K562 (cell line): ENCODE measurements around the gene ADARB2. TPM values are rescaled to one million over a fixed set of nuclear protein-coding genes. Genes with fewer than 3 reads are reported as not detected.

Experiments used
- ATAC-seq: fragments of 200-7000 bp; cut with Tn5 transposase; 3 replicates; pipeline ENCODE4 v1.9.1; 2020; ENCODE audit warnings: moderate library complexity
- BruUV-seq: library from RNA; stranded (reverse); fragments of 400-500 nt; replicated peaks from 2 replicates; lab custom pipeline; 2021; lab: Mats Ljungman, UMichigan
- CTCF ChIA-PET: fragments of 300-600 bp; formaldehyde crosslinking; extraction: SDS; loops from one replicate; lab custom pipeline; 2021; ENCODE audit warnings: low intra/inter-chr PET ratio; lab: Yijun Ruan, JAX
- POLR2A ChIA-PET: fragments of 300-600, 350-650 bp; sonication (Branson Sonifier 250); formaldehyde crosslinking; extraction: SDS; loops from one replicate; lab custom pipeline; 2021; ENCODE audit warnings: antibody characterized with exemption, inconsistent platforms; lab: Yijun Ruan, JAX
- DNase-seq, 4 experiments: peaks; one replicate each; pipeline versions ENCODE4 v3.0.0 to v3.0.0-alpha.2; 2011 to 2018; ENCODE audit warnings: low spot score in 3 of 4, mixed read lengths in 3 of 4; ENCODE audit errors: extremely low read depth in 1 of 4
- FAIRE-seq: peaks from 2 replicates; lab custom pipeline; 2011; peaks lifted over from hg19 to GRCh38; lab: Jason Lieb, UNC
- H2AFZ ChIP-seq: 2 replicates; pipeline ENCODE4 v1.6.0; 2011; ENCODE audit warnings: low read depth, low read length, control low read depth, inconsistent platforms
- H3K27ac ChIP-seq: fragments of 200-600 bp; 3 replicates; pipeline ENCODE4 v1.8.0; 2011; ENCODE audit warnings: low read depth, mild to moderate bottlenecking, control low read depth, inconsistent platforms, low read length, moderate library complexity, mixed read lengths; ENCODE audit errors: extremely low read depth
- H3K27me3 ChIP-seq, 2 experiments: fragments of 300-600 bp in 1 of 2; 2 replicates in 1 of 2; 3 replicates in 1 of 2; pipeline versions ENCODE4 v1.6.0 to v1.8.0; 2011; ENCODE audit warnings: inconsistent platforms in 2 of 2, low read length in 2 of 2, mild to moderate bottlenecking in 1 of 2, mixed read lengths in 1 of 2, moderate library complexity in 1 of 2; ENCODE audit not compliant: control insufficient read depth in 2 of 2, insufficient read depth in 2 of 2
- H3K36me3 ChIP-seq: fragments of 300-600 bp; 3 replicates; pipeline ENCODE4 v1.8.0; 2011; ENCODE audit warnings: mild to moderate bottlenecking, low read length, inconsistent platforms; ENCODE audit not compliant: control insufficient read depth, insufficient read depth
- H3K4me1 ChIP-seq, 2 experiments: fragments of 200-600 bp in 1 of 2; replicated peaks in 1 of 2; 2 replicates in 1 of 2; 3 replicates in 1 of 2; pipeline versions ENCODE4 v1.5.1 to v1.8.0; 2011; ENCODE audit warnings: inconsistent platforms in 2 of 2, low read length in 2 of 2, mild to moderate bottlenecking in 1 of 2, mixed read lengths in 1 of 2, moderate library complexity in 1 of 2; ENCODE audit not compliant: control insufficient read depth in 2 of 2, insufficient read depth in 2 of 2
- H3K4me2 ChIP-seq: 2 replicates; pipeline ENCODE4 v1.6.1; 2011; ENCODE audit warnings: low read length, control low read depth, inconsistent platforms, mixed read lengths; ENCODE audit not compliant: insufficient read depth
- H3K4me3 ChIP-seq: fragments of 200-600 bp; sonication (generic), shearing (Covaris generic); 2 replicates; pipeline ENCODE4 v1.5.1; 2016; ENCODE audit warnings: control low read depth, inconsistent platforms
- H3K79me2 ChIP-seq: fragments of 200-600 bp; 3 replicates; pipeline ENCODE4 v1.8.0; 2011; ENCODE audit warnings: low read length, inconsistent platforms; ENCODE audit not compliant: control insufficient read depth, insufficient read depth
- H3K9ac ChIP-seq, 2 experiments: 2 replicates each; pipeline versions ENCODE4 v1.6.0 to v1.6.1; 2011; ENCODE audit warnings: low read depth in 2 of 2, low read length in 2 of 2, control low read depth in 1 of 2, inconsistent platforms in 1 of 2, mild to moderate bottlenecking in 1 of 2, mixed read lengths in 1 of 2; ENCODE audit not compliant: insufficient read depth in 1 of 2
- H3K9me1 ChIP-seq: one replicate; pipeline ENCODE4 v1.6.0; 2011; ENCODE audit warnings: inconsistent platforms, mild to moderate bottlenecking, low read length, moderate library complexity; ENCODE audit not compliant: control insufficient read depth, insufficient read depth
- H3K9me3 ChIP-seq: replicated peaks from 2 replicates; pipeline ENCODE4 v1.5.1; 2011; ENCODE audit warnings: low read depth, low read length, inconsistent platforms; ENCODE audit not compliant: control insufficient read depth, insufficient read depth
- H4K20me1 ChIP-seq: replicated peaks from 2 replicates; pipeline ENCODE4 v1.6.1; 2011; ENCODE audit warnings: low read length, inconsistent platforms, mixed read lengths; ENCODE audit not compliant: control insufficient read depth, insufficient read depth
- CCAR2 ChIP-seq: fragments of 200-400 bp; formaldehyde crosslinking; IDR thresholded peaks from 2 replicates; pipeline ENCODE4 v1.6.1; 2017; ENCODE audit warnings: mild to moderate bottlenecking, low read depth, low read length
- HDGF ChIP-seq: fragments of 450-650 bp; IDR thresholded peaks from 2 replicates; pipeline ENCODE4 v1.6.1; 2016
- KDM4B ChIP-seq, 2 experiments: fragments of 450-650 bp in 1 of 2; sonication (generic) in 1 of 2; IDR thresholded peaks; 2 replicates each; pipeline ENCODE4 v1.6.1; 2016 to 2017; ENCODE audit warnings: borderline replicate concordance in 2 of 2, antibody characterized with exemption in 1 of 2, low read depth in 1 of 2, mild to moderate bottlenecking in 1 of 2
- L3MBTL2 ChIP-seq: fragments of 450-650 bp; IDR thresholded peaks from 2 replicates; pipeline ENCODE4 v1.6.1; 2016; ENCODE audit warnings: mild to moderate bottlenecking, moderate library complexity
- ZEB2 ChIP-seq: fragments of 450-650 bp; IDR thresholded peaks from 2 replicates; pipeline ENCODE4 v1.6.1; 2016
- WGBS: fragments of 100-300 bp; shearing (Covaris generic); methylation state at CpG from one replicate; pipeline ENCODE4 v1.1.6; 2016; ENCODE audit warnings: low coverage, mixed read lengths; ENCODE audit not compliant: insufficient coverage; ENCODE audit errors: missing lambda C conversion rate; 5-methylcytosine and 5-hydroxymethylcytosine counted together
- in situ Hi-C: fragments of 300-500 bp; cut with MboI; formaldehyde crosslinking; loops from 4 replicates; pipeline ENCODE4 v1.15.0; 2018; ENCODE audit warnings: inconsistent platforms, mixed read lengths
- intact Hi-C: fragments of 100-400 bp; cut with micrococcal nuclease; formaldehyde crosslinking; loops from 2 replicates; pipeline ENCODE4 v1.14.2; 2022
- polyA plus RNA-seq, 8 experiments: library from polyadenylated mRNA; depleted of rRNA in 4 of 8; stranded (reverse) in 5 of 8; unstranded in 3 of 8; fragments of >200 nt; fragmentation: Nextera tagmentation in 2 of 8; fragmentation: Illumina TruSeq in 1 of 8; extraction: Ambion mirVana in 2 of 8; extraction: Trizol in 1 of 8; gene quantifications; 2 replicates each; pipeline versions ENCODE4 v1.2.1 to v1.2.3, GENCODE V29; 2011 to 2014; ENCODE audit warnings: inconsistent platforms in 1 of 8, missing spikeins in 1 of 8
- total RNA-seq, 7 experiments: library from RNA; depleted of rRNA in 6 of 7; stranded (reverse); fragments of >200 nt in 6 of 7; fragmentation: Illumina TruSeq in 2 of 7; extraction: Trizol in 2 of 7; gene quantifications; 2 replicates each; pipeline versions ENCODE4 v1.2.1 to v1.2.3, GENCODE V29; 2011 to 2021; ENCODE audit warnings: low replicate concordance in 1 of 7
- TF ChIP-seq, protein P1 (sequence below): fragments of 250-450 bp; sonication (Bioruptor Pico); IDR thresholded peaks from 2 replicates; pipeline ENCODE4 v1.8.0; 2021; ENCODE audit warnings: borderline replicate concordance, mild to moderate bottlenecking, moderate library complexity; ENCODE audit not compliant: poor library complexity, severe bottlenecking

ADARB2 gene
- total and polyA plus RNA-seq, 9 of the 15 experiments (the other 6 are each of a cell fraction or from before 2014, with no cell fraction given) = not detected

DNA sequence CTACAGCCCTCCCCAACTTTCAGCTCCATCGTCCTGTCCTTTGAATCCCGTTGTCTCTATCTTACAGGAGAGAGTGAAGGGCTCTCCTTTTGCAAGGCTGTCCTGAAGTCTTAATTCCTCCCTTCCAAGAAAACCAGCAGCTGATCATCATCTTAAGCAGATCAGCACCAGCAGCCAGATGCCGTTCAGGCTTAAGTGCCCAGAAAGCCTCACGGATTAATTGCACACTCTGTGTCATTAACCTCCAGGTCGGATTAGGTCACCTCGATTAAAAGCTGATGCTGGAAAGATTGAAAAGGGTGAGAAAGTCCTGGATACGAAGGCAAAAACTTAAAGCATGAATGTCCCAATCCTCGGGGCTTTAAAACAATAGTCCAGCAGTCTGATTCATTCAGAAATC is 24.8 kb upstream of the ADARB2 start:
- CTCF ChIA-PET = no interaction called here
- Histone ChIP-seq H3K9me1 (no peaks in the 10 kb centered on the region), H2AFZ (no peak overlapping the region), H3K4me3 (no peak overlapping the region), H4K20me1 (no peaks in the 10 kb centered on the region), H3K79me2 (no peaks in the 10 kb centered on the region), H3K4me2 (no peak overlapping the region), H3K27me3 (peaks cover 7 to 10% of the 10 kb centered on the region in 2 experiments; a peak in 2 of 5 replicates), H3K27ac (no peak overlapping the region), H3K9ac (no peak overlapping the region), H3K36me3 (no peaks in the 10 kb centered on the region), H3K9me3 (no peaks in the 10 kb centered on the region), H3K4me1 (no peaks in the 10 kb centered on the region)
- BruUV-seq = no TSS peak
- POLR2A ChIA-PET = no interaction called here
- under 1% methylated on average over 8 of the region's 8 CpGs for WGBS
- intact Hi-C loops = no loop called here
- no peak for ATAC-seq
- TF ChIP-seq ZEB2 = no peak
- TF ChIP-seq, protein P1, sequence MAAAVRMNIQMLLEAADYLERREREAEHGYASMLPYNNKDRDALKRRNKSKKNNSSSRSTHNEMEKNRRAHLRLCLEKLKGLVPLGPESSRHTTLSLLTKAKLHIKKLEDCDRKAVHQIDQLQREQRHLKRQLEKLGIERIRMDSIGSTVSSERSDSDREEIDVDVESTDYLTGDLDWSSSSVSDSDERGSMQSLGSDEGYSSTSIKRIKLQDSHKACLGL (CRISPR knock-in tag) = no peak
- TF ChIP-seq KDM4B (IDR thresholded peaks at IDR 0.05; ENCODE audit: borderline replicate concordance in 2 of 2, low read depth in 1 of 2) = no peak
- no peak for FAIRE-seq
- DNase-seq = no peak
- in situ Hi-C loops = no loop called here

DNA sequence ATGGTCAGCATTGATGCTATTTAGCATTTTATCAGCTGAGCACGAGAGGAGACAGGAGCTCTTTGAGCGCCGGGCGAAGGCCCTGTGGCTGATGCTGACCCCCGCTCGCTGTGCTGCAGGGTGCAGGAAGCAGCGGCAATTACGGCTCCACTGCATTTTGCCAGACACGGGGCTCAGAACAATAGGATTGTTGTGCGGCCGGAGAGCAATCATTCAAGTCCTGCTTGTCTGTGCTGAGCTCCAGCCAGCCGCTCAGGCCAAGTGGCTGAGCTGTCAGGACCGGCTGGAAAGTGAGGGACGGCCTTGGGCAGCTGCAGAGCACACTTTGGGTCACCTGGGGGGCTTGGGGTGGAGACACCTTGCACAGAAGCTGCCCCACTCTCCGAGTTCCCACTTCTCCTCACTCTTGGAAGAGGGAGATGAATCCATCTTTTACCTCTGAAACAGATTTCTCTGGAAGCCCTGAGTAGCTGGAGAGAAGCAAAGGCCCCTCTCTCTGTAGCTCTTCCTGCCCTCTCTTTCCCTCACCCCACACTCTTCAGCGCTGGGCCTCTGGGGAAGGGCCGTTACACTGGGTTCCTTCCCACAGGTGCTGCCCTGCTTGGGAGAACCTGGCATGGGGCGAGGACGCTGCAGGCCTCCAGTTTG is 17.3 kb upstream of the ADARB2 start:
- CTCF ChIA-PET = no interaction called here
- Histone ChIP-seq H3K27ac (no peak overlapping the region), H3K27me3 (peaks cover 0 to 10% of the 10 kb centered on the region in 2 experiments; a peak in 2 of 5 replicates), H3K4me2 (no peak overlapping the region), H4K20me1 (no peaks in the 10 kb centered on the region), H3K79me2 (no peaks in the 10 kb centered on the region), H3K4me3 (no peak overlapping the region), H3K4me1 (no peaks in the 10 kb centered on the region), H3K9me1 (no peaks in the 10 kb centered on the region), H3K36me3 (no peaks in the 10 kb centered on the region), H3K9me3 (no peaks in the 10 kb centered on the region), H3K9ac (no peak overlapping the region), H2AFZ (no peak overlapping the region)
- no peak for TF ChIP-seq L3MBTL2
- TF ChIP-seq HDGF = no peak
- TF ChIP-seq CCAR2 = no peak
- 2% methylated on average over 19 of the region's 19 CpGs for WGBS
- ATAC-seq (no peak), DNase-seq (no peak), FAIRE-seq (no peak)
- in situ Hi-C loops = no loop called here
- intact Hi-C loops = no loop called here
- no TSS peak for BruUV-seq
- POLR2A ChIA-PET = interaction anchor here (0.6 to 0.8 kb wide), 2 partner anchors 46 to 67 kb away, joined by 3 read pairs; no protein-coding TSS in a partner anchor
